Loucy (cell line): Measurements from ENCODE around the gene MAP3K12.

Source experiments
- H2AFZ ChIP-seq: fragments of 200-600 bp; sonication (generic); 2 replicates; pipeline ENCODE4 v1.6.0; 2016; ENCODE audit warnings: antibody characterized with exemption, mild to moderate bottlenecking, low read length, moderate library complexity
- H3F3A ChIP-seq: fragments of 200-600 bp; 2 replicates; pipeline ENCODE4 v1.6.0; 2016; ENCODE audit warnings: antibody characterized with exemption, low read depth, mild to moderate bottlenecking
- H3K27me3 ChIP-seq: fragments of 200-600 bp; sonication (generic); 2 replicates; pipeline ENCODE4 v1.6.1; 2014; ENCODE audit warnings: low read length, mild to moderate bottlenecking; ENCODE audit not compliant: insufficient read depth, poor library complexity, severe bottlenecking
- H3K36me3 ChIP-seq: fragments of 200-600 bp; sonication (generic); 2 replicates; pipeline ENCODE4 v1.6.1; 2016; ENCODE audit warnings: low read length; ENCODE audit not compliant: insufficient read depth
- H3K4me1 ChIP-seq: fragments of 200-600 bp; sonication (generic); 2 replicates; pipeline ENCODE4 v1.5.1; 2014; ENCODE audit warnings: low read length, mild to moderate bottlenecking; ENCODE audit not compliant: insufficient read depth, poor library complexity, severe bottlenecking
- H3K4me2 ChIP-seq: fragments of 200-600 bp; sonication (generic); 2 replicates; pipeline ENCODE4 v1.6.0; 2014; ENCODE audit warnings: antibody characterized with exemption, low read length, low read depth, mild to moderate bottlenecking; ENCODE audit not compliant: poor library complexity, severe bottlenecking
- H3K4me3 ChIP-seq: fragments of 200-600 bp; sonication (generic); 2 replicates; pipeline ENCODE4 v1.5.1; 2014; ENCODE audit warnings: low read length, mild to moderate bottlenecking, mixed read lengths; ENCODE audit not compliant: poor library complexity, severe bottlenecking
- H3K79me2 ChIP-seq: fragments of 200-600 bp; sonication (generic); 2 replicates; pipeline ENCODE4 v1.6.1; 2014; ENCODE audit warnings: low read length; ENCODE audit not compliant: insufficient read depth
- H3K9ac ChIP-seq: fragments of 200-600 bp; sonication (generic); 2 replicates; pipeline ENCODE4 v1.6.0; 2014; ENCODE audit warnings: mild to moderate bottlenecking, low read depth, low read length, moderate library complexity; ENCODE audit not compliant: poor library complexity, severe bottlenecking
- H3K9me2 ChIP-seq: fragments of 200-600 bp; sonication (generic); replicated peaks from 2 replicates; pipeline ENCODE4 v1.6.1; 2016; ENCODE audit warnings: low read depth, low read length, mixed read lengths
- H3K9me3 ChIP-seq: fragments of 200-600 bp; sonication (generic); 2 replicates; pipeline ENCODE4 v1.6.1; 2014; ENCODE audit warnings: mild to moderate bottlenecking, antibody characterized with exemption, low read length, low read depth; ENCODE audit not compliant: insufficient read depth
- H4K20me1 ChIP-seq: fragments of 200-600 bp; sonication (generic); 2 replicates; pipeline ENCODE4 v1.6.0; 2014; ENCODE audit warnings: antibody characterized with exemption, low read length, mild to moderate bottlenecking; ENCODE audit not compliant: insufficient read depth, poor library complexity, severe bottlenecking
- CTCF ChIP-seq: fragments of 200-600 bp; sonication (generic); conservative IDR thresholded peaks from 2 replicates; pipeline ENCODE4 v1.5.1; 2014; ENCODE audit warnings: mild to moderate bottlenecking, antibody characterized with exemption, low read length
- EZH2phosphoT487 ChIP-seq: fragments of 200-600 bp; IDR thresholded peaks from 2 replicates; pipeline ENCODE4 v1.6.1; 2018; ENCODE audit warnings: antibody characterized with exemption, mild to moderate bottlenecking, moderate library complexity, borderline replicate concordance

MAP3K12 gene

GRCh38 chr12:53467082-53467481 is 32.2 kb downstream of the MAP3K12 start:
- Histone ChIP-seq H3K36me3 (peaks cover 99% of the 10 kb centered on the region), H3K4me1 (peaks cover 19% of the 10 kb centered on the region), H3K27me3 (no peaks in the 10 kb centered on the region), H3K79me2 (peaks cover 84% of the 10 kb centered on the region), H3K4me3 (no peak overlapping the region), H3K9me3 (no peaks in the 10 kb centered on the region), H2AFZ (no peak overlapping the region), H3K9me2 (no peaks in the 10 kb centered on the region), H3K4me2 (no peak overlapping the region), H3F3A (peaks cover 3% of the 10 kb centered on the region), H3K9ac (no peak overlapping the region), H4K20me1 (peaks cover 86% of the 10 kb centered on the region)
- TF ChIP-seq CTCF = no peak
- no peak for TF ChIP-seq EZH2phosphoT487

GRCh38 chr12:53466640-53467039 is 32.6 kb downstream of the MAP3K12 start:
- no peak overlapping the region for H3K4me2 ChIP-seq

DNA sequence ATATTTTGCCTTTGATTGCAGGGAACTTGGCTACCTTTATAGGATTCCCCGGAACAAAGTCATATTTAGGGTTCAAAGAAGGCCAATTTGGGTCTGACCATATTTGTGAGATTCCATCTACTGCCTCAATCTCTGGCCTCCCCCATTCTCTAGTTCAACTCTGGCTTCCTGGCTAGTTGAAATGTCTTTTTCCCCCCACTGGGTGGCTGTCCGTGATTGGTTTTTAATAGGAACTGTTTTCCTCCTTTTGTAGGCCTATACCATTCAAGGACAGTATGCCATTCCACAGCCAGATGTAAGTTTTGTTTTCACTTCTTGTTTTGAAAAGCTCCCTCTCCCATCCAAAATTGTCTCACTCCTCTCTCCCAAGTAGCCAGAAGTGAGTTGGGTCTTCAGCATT is 33.6 kb downstream of the MAP3K12 start:
- no peak for TF ChIP-seq CTCF
- no peak for TF ChIP-seq EZH2phosphoT487
- H3K4me2 ChIP-seq = no peak overlapping the region
- H2AFZ ChIP-seq = no peak overlapping the region
- H3K9me3 ChIP-seq = no peaks in the 10 kb centered on the region
- no peaks in the 10 kb centered on the region for H3K27me3 ChIP-seq
- H4K20me1 ChIP-seq = peaks cover 90% of the 10 kb centered on the region
- peaks cover 3% of the 10 kb centered on the region for H3F3A ChIP-seq
- no peak overlapping the region for H3K9ac ChIP-seq
- H3K36me3 ChIP-seq = peaks cover 100% of the 10 kb centered on the region
- peaks cover 86% of the 10 kb centered on the region for H3K79me2 ChIP-seq
- no peaks in the 10 kb centered on the region for H3K9me2 ChIP-seq
- H3K4me1 ChIP-seq = peaks cover 32% of the 10 kb centered on the region
- H3K4me3 ChIP-seq = no peak overlapping the region

More at GRCh38 chr12:53466640-53467039, 32.6 kb downstream of the MAP3K12 start:
- Histone ChIP-seq H3K27me3 (no peaks in the 10 kb centered on the region), H3K4me3 (no peak overlapping the region), H3K9ac (no peak overlapping the region), H3K36me3 (peaks cover 99% of the 10 kb centered on the region), H3K79me2 (peaks cover 84% of the 10 kb centered on the region), H3K9me3 (no peaks in the 10 kb centered on the region), H3K4me1 (peaks cover 23% of the 10 kb centered on the region), H3F3A (peaks cover 3% of the 10 kb centered on the region), H2AFZ (no peak overlapping the region), H3K9me2 (no peaks in the 10 kb centered on the region), H4K20me1 (peaks cover 86% of the 10 kb centered on the region)
- TF ChIP-seq EZH2phosphoT487 (no peak), CTCF (no peak)
